Heart left ventricle (tissue), 16 donors: Measurements from ENCODE around the gene TRERF1. TPM values are rescaled to one million over a fixed set of nuclear protein-coding genes. Genes with fewer than 3 reads are reported as not detected.

Source experiments
- ATAC-seq, 4 donors: fragments of 200-7000 bp; cut with Tn5 transposase; one replicate each; pipeline ENCODE4 v1.9.1; 2020 to 2022; ENCODE audit warnings: moderate library complexity in 4 of 4, mild to moderate bottlenecking in 3 of 4, moderate number of reproducible peaks in 1 of 4
- DNase-seq, 5 donors: peaks; one replicate each; pipeline ENCODE4 v3.0.0-alpha.2; 2020
- H3K27ac ChIP-seq, 12 donors: fragments of 200-600 bp; sonication (generic) in 4 of 12; one replicate each; pipeline versions ENCODE4 v1.5.0 to v1.8.0; 2016 to 2022; ENCODE audit warnings: mild to moderate bottlenecking in 2 of 12
- H3K27me3 ChIP-seq, 9 donors: fragments of 200-600 bp; sonication (generic) in 2 of 9; one replicate each; pipeline versions ENCODE4 v1.5.1 to v1.8.0; 2016 to 2022; ENCODE audit warnings: mild to moderate bottlenecking in 3 of 9
- H3K36me3 ChIP-seq, 9 donors: fragments of 200-600 bp; sonication (generic) in 2 of 9; one replicate each; pipeline versions ENCODE4 v1.5.0 to v1.8.0; 2018 to 2022; ENCODE audit warnings: mild to moderate bottlenecking in 2 of 9
- H3K4me1 ChIP-seq, 12 donors: fragments of 200-600 bp; sonication (generic) in 4 of 12; one replicate each; pipeline versions ENCODE4 v1.5.0 to v1.8.0; 2016 to 2022; ENCODE audit warnings: mild to moderate bottlenecking in 3 of 12
- H3K4me3 ChIP-seq, 12 donors: fragments of 200-600 bp; sonication (generic) in 4 of 12; one replicate each; pipeline versions ENCODE4 v1.5.0 to v1.8.0; 2017 to 2022; ENCODE audit warnings: mild to moderate bottlenecking in 9 of 12, moderate library complexity in 4 of 12
- H3K9me3 ChIP-seq, 12 donors: fragments of 200-600 bp; sonication (generic) in 4 of 12; one replicate each; pipeline versions ENCODE4 v1.5.0 to v1.8.0; 2016 to 2022; ENCODE audit warnings: mild to moderate bottlenecking in 1 of 12
- CTCF ChIP-seq, 12 donors: fragments of 200-600 bp; sonication (generic) in 4 of 12; IDR thresholded peaks; one replicate each; pipeline versions ENCODE4 v1.5.0 to v1.8.0; 2018 to 2022; ENCODE audit warnings: antibody characterized with exemption in 12 of 12, mild to moderate bottlenecking in 5 of 12
- POLR2A ChIP-seq, 2 donors: fragments of 450-650 bp; IDR thresholded peaks; one replicate each; pipeline ENCODE4 v1.6.1; 2017; ENCODE audit warnings: antibody characterized with exemption in 2 of 2, mild to moderate bottlenecking in 2 of 2, moderate library complexity in 2 of 2
- WGBS, 4 donors: extraction: QIAGEN DNeasy Blood & Tissue Kit in 2 of 4; methylation state at CpG; one replicate each; pipeline versions ENCODE4 v1.1.5 to v1.1.7; 2013 to 2018; 5-methylcytosine and 5-hydroxymethylcytosine counted together
- intact Hi-C, 10 donors: fragments of 100-400 bp; cut with DNase I; formaldehyde crosslinking; loops; one replicate each; pipeline versions ENCODE4 v1.11.1 to v1.14.2; 2022
- polyA plus RNA-seq, 2 donors: library from polyadenylated mRNA; stranded (reverse); fragments of 200-250 nt; gene quantifications; one replicate each; pipeline ENCODE4 v1.2.3, GENCODE V29; 2013
- total RNA-seq, 9 donors: library from RNA; depleted of rRNA in 2 of 9; stranded (reverse); fragments of >200 nt in 2 of 9; fragmentation: NEBNext Ultra II Directional in 3 of 9; extraction: Animal tissue kit (Norgen Biotek cat#: 25700) in 3 of 9; gene quantifications; one replicate each; pipeline versions ENCODE4 v1.1.0 to v1.2.4, GENCODE V29; 2016 to 2023
- donor health status: ischemic (EF 13 %, LVEDD 7.1; RV severe dilation, severe dysfunction).
- donor health status: healthy with polysubstance abuse.
- donor health status: DM: no; HTN: yes; CAD: no.
- donor health status: DM: no; HTN: no; CAD: no.
- donor health status: ischemic (EF 25% LVEDD 6.9; RV normal size, moderate dysfunction).
- donor health status: ischemic (EF 25% LVEDD 5.7; RV mildly dilated, moderate dysfunction).
- donor health status: healthy.
- donor health status: DM: yes; HTN: yes; CAD: no.
- donor health status: ischemic (EF 35%, LVEDD 5.7; RV mildly dilated, moderate dysfunction).
- donor health status: nonischemic (EF 11% LVEDD 7.7; RV severe dilation, severe dysfunction).
- donor health status: DM: yes; HTN: yes; CAD: no.
- donor health status: PGD.
- donor health status: ischemic (EF 29% LVEDD 5.4; RV normal size, mild dysfunction).
- donor health status: nonischemic (EF 23%, LVEDD 6.1; RV moderate dilation, normal function).

Gene TRERF1
- total and polyA plus RNA-seq, 11 donors = 0.53 to 4.5 (median 1.5) TPM

DNA sequence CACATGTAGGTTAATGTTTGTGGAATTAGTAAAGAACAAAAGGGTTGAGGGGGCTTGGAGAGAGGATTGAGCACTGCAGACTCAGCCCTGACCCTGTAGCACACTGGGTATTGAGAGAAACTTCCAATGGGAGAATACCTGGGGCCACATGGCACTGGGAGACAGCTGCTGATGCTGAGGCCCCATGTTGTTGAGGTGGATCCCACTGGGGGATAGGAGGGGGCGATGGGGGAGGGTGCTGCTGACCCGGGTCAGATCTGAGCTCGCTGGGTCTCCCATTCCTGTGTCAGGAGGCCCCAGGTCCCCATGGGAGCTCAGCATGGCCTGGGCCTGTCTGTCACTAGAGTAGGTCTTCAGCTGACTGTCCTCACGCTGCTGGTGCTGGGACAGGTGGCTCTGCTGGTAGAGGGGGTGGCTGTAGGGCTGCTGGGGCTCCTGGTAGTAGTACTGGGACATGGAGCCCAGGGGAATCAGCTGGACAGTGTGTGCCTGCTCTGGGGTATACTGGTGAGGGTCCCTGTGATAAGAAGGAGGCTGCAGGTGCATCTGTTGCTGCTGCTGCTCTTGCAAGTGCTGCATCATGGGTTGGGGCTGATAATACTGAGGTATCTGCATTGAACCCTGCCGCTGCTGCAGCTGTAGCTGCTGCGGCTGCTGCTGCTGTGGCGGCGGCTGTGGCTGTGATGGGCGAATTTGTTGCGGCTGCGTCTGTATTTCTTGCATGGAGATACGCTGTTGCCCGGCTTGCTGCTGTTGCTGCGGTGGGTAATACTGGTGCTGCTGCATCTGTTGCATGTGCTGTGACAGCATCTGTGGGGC lies 183.5 kb downstream of the TRERF1 start:
- ATAC-seq = no peak
- H3K4me3 ChIP-seq = no peak overlapping the region
- H3K9me3 ChIP-seq = no peaks in the 10 kb centered on the region
- H3K27me3 ChIP-seq = no peaks in the 10 kb centered on the region
- no peak for TF ChIP-seq CTCF (IDR thresholded peaks at IDR 0.05)
- TF ChIP-seq POLR2A (IDR thresholded peaks at IDR 0.05) = no peak
- H3K27ac ChIP-seq = no peak overlapping the region
- DNase-seq = no peak
- 94 to 98% (median 97%) methylated on average over 7 to 14 of the region's 14 CpGs for WGBS, 4 donors
- H3K4me1 ChIP-seq = peaks cover 0 to 21% (median 9%) of the 10 kb centered on the region in 12 donors
- H3K36me3 ChIP-seq = peaks cover 0 to 22% (median 0%) of the 10 kb centered on the region in 9 donors
- intact Hi-C loops = no loop called here

DNA sequence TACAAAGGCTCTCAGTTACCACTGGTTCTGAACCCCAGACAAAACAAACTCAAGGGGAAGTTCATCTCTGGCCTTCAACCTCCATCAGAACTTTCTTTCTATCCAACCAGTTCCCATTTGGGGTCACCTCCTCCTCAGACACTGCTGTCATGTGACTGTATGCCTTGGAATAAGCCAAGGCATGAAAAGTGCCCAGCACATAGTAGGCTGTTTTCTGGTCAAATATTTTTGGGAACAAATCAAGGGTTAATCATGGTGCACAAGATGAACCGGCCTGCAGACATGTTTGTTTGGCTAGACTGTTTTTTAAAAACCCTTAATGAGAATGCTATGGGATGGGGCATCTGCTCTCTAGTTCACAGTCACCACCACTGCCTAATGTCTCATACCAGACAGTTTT lies 185.2 kb downstream of the TRERF1 start:
- DNase-seq (no peak), ATAC-seq (no peak)
- intact Hi-C loops = no loop called here
- 77 to 92% (median 88%) methylated on average over 1 of the region's 1 CpG for WGBS, 4 donors
- Histone ChIP-seq H3K27me3 (no peaks in the 10 kb centered on the region), H3K4me3 (no peak overlapping the region), H3K27ac (no peak overlapping the region), H3K36me3 (peaks cover 0 to 29% (median 0%) of the 10 kb centered on the region in 9 donors), H3K4me1 (peaks cover 0 to 30% (median 11%) of the 10 kb centered on the region in 12 donors), H3K9me3 (no peaks in the 10 kb centered on the region)
- TF ChIP-seq CTCF (IDR thresholded peaks at IDR 0.05) (no peak), POLR2A (IDR thresholded peaks at IDR 0.05) (no peak)

- no peak for ATAC-seq
- TF ChIP-seq POLR2A (IDR thresholded peaks at IDR 0.05) (no peak), CTCF (IDR thresholded peaks at IDR 0.05) (no peak)
- DNase-seq = no peak
- Histone ChIP-seq H3K27ac (peak overlapping the region in 3 of 12 donors; percentile 27 to 42 (median 38)), H3K36me3 (peaks cover 0 to 29% (median 0%) of the 10 kb centered on the region in 9 donors), H3K27me3 (no peaks in the 10 kb centered on the region), H3K9me3 (no peaks in the 10 kb centered on the region), H3K4me1 (peaks cover 0 to 47% (median 13%) of the 10 kb centered on the region in 12 donors), H3K4me3 (no peak overlapping the region)
- intact Hi-C loops = loop anchor here in 9 of 10 donors (5.0 kb wide), 3 partner anchors 187 to 282 kb away; partner anchors contain the start of gene TRERF1 (in 2 of the 9)
- 82 to 92% (median 90%) methylated on average over 5 of the region's 5 CpGs for whole genome bisulfite sequencing, 4 donors
Observed at GRCh38 chr6:42264852-42265390, 186.8 kb downstream of the TRERF1 start.

GRCh38 chr6:42264162-42264851 lies 187.4 kb downstream of the TRERF1 start:
- ATAC-seq (no peak), DNase-seq (no peak)
- Histone ChIP-seq H3K9me3 (no peaks in the 10 kb centered on the region), H3K4me3 (no peak overlapping the region), H3K27me3 (no peaks in the 10 kb centered on the region), H3K4me1 (peaks cover 0 to 48% (median 13%) of the 10 kb centered on the region in 12 donors), H3K36me3 (peaks cover 0 to 25% (median 0%) of the 10 kb centered on the region in 9 donors), H3K27ac (peak overlapping the region in 3 of 12 donors; percentile 27 to 42 (median 38))
- 65 to 70% (median 67%) methylated on average over 10 of the region's 10 CpGs for WGBS, 4 donors
- intact Hi-C loops = loop anchor here in 9 of 10 donors (5.0 kb wide), 3 partner anchors 188 to 283 kb away; partner anchors contain the start of gene TRERF1 (in 2 of the 9)
- TF ChIP-seq POLR2A (IDR thresholded peaks at IDR 0.05) (no peak), CTCF (IDR thresholded peaks at IDR 0.05) (no peak)
